Activated CD4-positive, alpha-beta memory T cell treated with anti-CD3 and anti-CD28 coated beads, Interleukin-2, amount 10 ng/mL, durations not matched to agents 7 days and 5 days (primary cell): ENCODE results near the gene ITGA7. TPM values are rescaled to one million over a fixed set of nuclear protein-coding genes. Genes with fewer than 3 reads are reported as not detected.

ENCODE experiments used
- CTCF ChIA-PET: fragments of 350-600 bp; sonication (Branson Sonifier 250); formaldehyde crosslinking; loops from one replicate; lab custom pipeline; 2021; ENCODE audit warnings: antibody characterized with exemption, inconsistent platforms; lab: Charles Lee
- POLR2A ChIA-PET: fragments of 350-600 bp; sonication (Branson Sonifier 250); formaldehyde crosslinking; loops from one replicate; lab custom pipeline; 2021; ENCODE audit warnings: antibody characterized with exemption; lab: Charles Lee
- DNase-seq: peaks from one replicate; pipeline ENCODE4 v3.0.0-alpha.2; 2020
- H3K27ac Mint-ChIP-seq: one replicate; pipeline ENCODE4 v1.8.0; 2021; ENCODE audit warnings: mild to moderate bottlenecking, mixed read lengths
- H3K27me3 Mint-ChIP-seq: one replicate; pipeline ENCODE4 v1.8.0; 2021; ENCODE audit warnings: mixed read lengths
- H3K36me3 Mint-ChIP-seq: one replicate; pipeline ENCODE4 v1.8.0; 2021; ENCODE audit warnings: low read depth, mixed read lengths
- H3K4me1 Mint-ChIP-seq: one replicate; pipeline ENCODE4 v1.8.0; 2021; ENCODE audit warnings: mixed read lengths
- H3K4me3 Mint-ChIP-seq: one replicate; pipeline ENCODE4 v1.8.0; 2021; ENCODE audit warnings: mild to moderate bottlenecking, mixed read lengths
- H3K9me3 Mint-ChIP-seq: one replicate; pipeline ENCODE4 v1.8.0; 2021; ENCODE audit warnings: mixed read lengths
- total RNA-seq, 2 experiments: library from RNA; stranded (reverse); gene quantifications; one replicate each; pipeline ENCODE4 v1.2.3, GENCODE V29; 2021

ITGA7 gene
- total RNA-seq, 2 experiments from 2014 or later = 1.9 to 2.0 TPM

GRCh38 chr12:55732288-55732687, 24.6 kb upstream of the ITGA7 start:
- no peak overlapping the region for H3K27ac Mint-ChIP-seq
- ChIA-PET CTCF (no interaction called here), POLR2A (no interaction called here)
- no peaks in the 10 kb centered on the region for H3K27me3 Mint-ChIP-seq
- H3K4me1 Mint-ChIP-seq = peaks cover 31% of the 10 kb centered on the region
- H3K4me3 Mint-ChIP-seq = no peak overlapping the region
- H3K36me3 Mint-ChIP-seq = no peaks in the 10 kb centered on the region
- no peaks in the 10 kb centered on the region for H3K9me3 Mint-ChIP-seq
- DNase-seq = no peak

GRCh38 chr12:55729819-55730818, 22.4 kb upstream of the ITGA7 start:
- ChIA-PET POLR2A (interaction anchor here (0.7 to 3.0 kb wide), 18 partner anchors 8 to 373 kb away, joined by 3 to 84 read pairs (median 5); partner anchors contain the start of genes BLOC1S1, DGKA, DNAJC14 and ORMDL2), CTCF (interaction anchor here (0.6 to 3.0 kb wide), 13 partner anchors 8 to 203 kb away, joined by 3 to 54 read pairs (median 4); partner anchors contain the start of genes BLOC1S1, ORMDL2, RDH5 and SARNP)
- DNase-seq = peak; percentile 40
- Mint-ChIP-seq H3K27ac (peak overlapping the region; percentile 85), H3K4me1 (peaks cover 39% of the 10 kb centered on the region), H3K27me3 (no peaks in the 10 kb centered on the region), H3K4me3 (peak overlapping the region; percentile 87), H3K36me3 (peaks cover 6% of the 10 kb centered on the region), H3K9me3 (no peaks in the 10 kb centered on the region)

GRCh38 chr12:55728939-55729818, 21.5 kb upstream of the ITGA7 start, which contains the start of gene CD63:
TSS of gene CD63 (minus strand) at chr12:55729009. CDS start at chr12:55728341, 668 bp downstream.
- no peaks in the 10 kb centered on the region for H3K27me3 Mint-ChIP-seq
- peak; percentile 67 for DNase-seq
- no peaks in the 10 kb centered on the region for H3K9me3 Mint-ChIP-seq
- H3K4me3 Mint-ChIP-seq = peak within 1 kb of the TSS; percentile 87
- CTCF ChIA-PET = interaction anchor here (0.6 to 3.0 kb wide), 10 partner anchors 9 to 204 kb away, joined by 3 to 54 read pairs (median 4); partner anchors contain the start of genes BLOC1S1, ORMDL2, RDH5 and SARNP
- peaks cover 12% of the 10 kb centered on the region for H3K36me3 Mint-ChIP-seq
- H3K4me1 Mint-ChIP-seq = peaks cover 44% of the 10 kb centered on the region
- POLR2A ChIA-PET = interaction anchor here (0.7 to 3.0 kb wide), 17 partner anchors 9 to 374 kb away, joined by 3 to 84 read pairs (median 5); partner anchors contain the start of genes BLOC1S1, DGKA, DNAJC14 and ORMDL2
- H3K27ac Mint-ChIP-seq = peak within 1 kb of the TSS; percentile 85

GRCh38 chr12:55728186-55728938, 20.7 kb upstream of the ITGA7 start:
- Mint-ChIP-seq H3K36me3 (peaks cover 17% of the 10 kb centered on the region), H3K9me3 (no peaks in the 10 kb centered on the region), H3K4me1 (peaks cover 44% of the 10 kb centered on the region), H3K4me3 (peak overlapping the region; percentile 87), H3K27me3 (no peaks in the 10 kb centered on the region), H3K27ac (peak overlapping the region; percentile 57)
- POLR2A ChIA-PET = interaction anchor here (1.0 to 3.0 kb wide), 9 partner anchors 10 to 375 kb away, joined by 3 to 84 read pairs (median 10); partner anchors contain the start of genes BLOC1S1, ORMDL2, PA2G4 and PYM1
- CTCF ChIA-PET = interaction anchor here (1.1 to 3.0 kb wide), 3 partner anchors 8 to 10 kb away, joined by 3 to 54 read pairs (median 16); partner anchors contain the start of gene RDH5
- peak; percentile 37 for DNase-seq

GRCh38 chr12:55727643-55728185, 20.0 kb upstream of the ITGA7 start:
- H3K9me3 Mint-ChIP-seq = no peaks in the 10 kb centered on the region
- H3K27me3 Mint-ChIP-seq = no peaks in the 10 kb centered on the region
- POLR2A ChIA-PET = interaction anchor here (0.7 to 1.0 kb wide), 3 partner anchors 10 to 11 kb away, joined by 3 read pairs; no protein-coding TSS in a partner anchor
- H3K27ac Mint-ChIP-seq = peak overlapping the region; percentile 73
- H3K4me3 Mint-ChIP-seq = peak overlapping the region; percentile 87
- CTCF ChIA-PET = interaction anchor here (1.1 kb wide), 1 partner anchor 11 kb away, joined by 3 read pairs; no protein-coding TSS in a partner anchor
- peaks cover 44% of the 10 kb centered on the region for H3K4me1 Mint-ChIP-seq
- no peak for DNase-seq
- peaks cover 17% of the 10 kb centered on the region for H3K36me3 Mint-ChIP-seq

- ChIA-PET CTCF (interaction anchor here (0.8 to 1.1 kb wide), 2 partner anchors 10 to 12 kb away, joined by 3 read pairs; no protein-coding TSS in a partner anchor), POLR2A (interaction anchor here (0.7 to 1.0 kb wide), 3 partner anchors 9 to 11 kb away, joined by 3 read pairs; no protein-coding TSS in a partner anchor)
- Mint-ChIP-seq H3K36me3 (peaks cover 17% of the 10 kb centered on the region), H3K27me3 (no peaks in the 10 kb centered on the region), H3K4me1 (peaks cover 44% of the 10 kb centered on the region), H3K27ac (peak overlapping the region; percentile 73), H3K9me3 (no peaks in the 10 kb centered on the region), H3K4me3 (peak overlapping the region; percentile 87)
- no peak for DNase-seq
These were observed 19.3 kb upstream of the ITGA7 start for GRCh38 chr12:55726971-55727370.

GRCh38 chr12:55725556-55725955, 17.9 kb upstream of the ITGA7 start:
- ChIA-PET CTCF (interaction anchor here (0.9 to 3.1 kb wide), 6 partner anchors 9 to 92 kb away, joined by 3 to 50 read pairs (median 6); partner anchors contain the start of genes BLOC1S1, ORMDL2 and SARNP), POLR2A (interaction anchor here (0.8 to 2.3 kb wide), 4 partner anchors 9 to 202 kb away, joined by 3 to 14 read pairs (median 6); partner anchors contain the start of genes BLOC1S1 and PYM1)
- H3K27me3 Mint-ChIP-seq = no peaks in the 10 kb centered on the region
- H3K36me3 Mint-ChIP-seq = peaks cover 17% of the 10 kb centered on the region
- H3K4me1 Mint-ChIP-seq = peaks cover 49% of the 10 kb centered on the region
- H3K4me3 Mint-ChIP-seq = no peak overlapping the region
- no peak overlapping the region for H3K27ac Mint-ChIP-seq
- no peaks in the 10 kb centered on the region for H3K9me3 Mint-ChIP-seq
- no peak for DNase-seq

GRCh38 chr12:55724940-55725309, 17.2 kb upstream of the ITGA7 start:
- no peak overlapping the region for H3K4me3 Mint-ChIP-seq
- no peak for DNase-seq
- H3K36me3 Mint-ChIP-seq = peaks cover 17% of the 10 kb centered on the region
- ChIA-PET CTCF (interaction anchor here (0.7 to 3.1 kb wide), 8 partner anchors 9 to 93 kb away, joined by 3 to 50 read pairs (median 4); partner anchors contain the start of genes BLOC1S1, ORMDL2 and SARNP), POLR2A (interaction anchor here (0.8 to 2.3 kb wide), 4 partner anchors 9 to 203 kb away, joined by 3 to 14 read pairs (median 6); partner anchors contain the start of genes BLOC1S1 and PYM1)
- H3K9me3 Mint-ChIP-seq = no peaks in the 10 kb centered on the region
- no peaks in the 10 kb centered on the region for H3K27me3 Mint-ChIP-seq
- H3K27ac Mint-ChIP-seq = peak overlapping the region; percentile 21
- H3K4me1 Mint-ChIP-seq = peaks cover 48% of the 10 kb centered on the region

- peaks cover 48% of the 10 kb centered on the region for H3K4me1 Mint-ChIP-seq
- POLR2A ChIA-PET = interaction anchor here (1.3 to 2.3 kb wide), 3 partner anchors 8 to 14 kb away, joined by 5 to 14 read pairs (median 8); partner anchors contain the start of gene BLOC1S1
- H3K27ac Mint-ChIP-seq = peak overlapping the region; percentile 21
- H3K27me3 Mint-ChIP-seq = no peaks in the 10 kb centered on the region
- peaks cover 22% of the 10 kb centered on the region for H3K36me3 Mint-ChIP-seq
- DNase-seq = peak; percentile 77
- no peak overlapping the region for H3K4me3 Mint-ChIP-seq
- CTCF ChIA-PET = interaction anchor here (0.7 to 3.1 kb wide), 9 partner anchors 8 to 93 kb away, joined by 3 to 50 read pairs (median 4); partner anchors contain the start of genes BLOC1S1, ORMDL2 and SARNP
- H3K9me3 Mint-ChIP-seq = no peaks in the 10 kb centered on the region
These were observed 16.7 kb upstream of the ITGA7 start for GRCh38 chr12:55724226-55724939.
